Endothelial cell of umbilical vein (primary cell): Measurements from ENCODE around the gene TBC1D3L. TPM values are rescaled to one million over a fixed set of nuclear protein-coding genes. Genes with fewer than 3 reads are reported as not detected.
A peak's percentile ranks its signal among the peaks of the same experiment; 100 is the strongest.
"Not testable (repeated sequence)": the region's sequence is repeated elsewhere in the genome, so short reads cannot be mapped to it uniquely, and the experiment has no call there.

ENCODE experiments used
- Bru-seq: library from RNA; stranded (reverse); fragments of 400-500 nt; gene quantifications from one replicate; lab custom pipeline; 2021; lab: Mats Ljungman, UMichigan
- BruChase-seq, 2 experiments: library from RNA; stranded (reverse); fragments of 400-500 nt; gene quantifications; one replicate each; lab custom pipeline; 2021; lab: Mats Ljungman, UMichigan
- BruUV-seq: library from RNA; stranded (reverse); fragments of 400-500 nt; replicated peaks from 2 replicates; lab custom pipeline; 2021; lab: Mats Ljungman, UMichigan
- CTCF ChIA-PET: fragments of 300-600, 350-600 bp; sonication (Branson Sonifier 250); formaldehyde crosslinking; loops from one replicate; lab custom pipeline; 2021; ENCODE audit warnings: antibody characterized with exemption, inconsistent platforms; lab: Charles Lee
- POLR2A ChIA-PET: fragments of 300-600, 350-600 bp; sonication (Branson Sonifier 250); formaldehyde crosslinking; loops from one replicate; lab custom pipeline; 2021; ENCODE audit warnings: antibody characterized with exemption, inconsistent platforms; lab: Charles Lee
- DNase-seq: peaks from one replicate; pipeline ENCODE4 v3.0.0-alpha.2; 2011; ENCODE audit warnings: low read depth, low spot score
- FAIRE-seq: peaks from 2 replicates; lab custom pipeline; 2011; peaks lifted over from hg19 to GRCh38; lab: Jason Lieb, UNC
- H2AFZ ChIP-seq: 2 replicates; pipeline ENCODE4 v1.6.0; 2012; ENCODE audit warnings: low read depth, low read length, control low read depth, inconsistent platforms
- H3K27ac ChIP-seq: 2 replicates; pipeline ENCODE4 v1.5.1; 2011; ENCODE audit warnings: low read depth, mild to moderate bottlenecking, control low read depth, low read length, moderate library complexity; ENCODE audit not compliant: insufficient read depth
- H3K27me3 ChIP-seq, 2 experiments: 2 replicates each; pipeline versions ENCODE4 v1.6.0 to v1.6.1; 2011; ENCODE audit warnings: low read length in 2 of 2, mixed read lengths in 1 of 2; ENCODE audit not compliant: control insufficient read depth in 2 of 2, insufficient read depth in 2 of 2
- H3K36me3 ChIP-seq, 2 experiments: 2 replicates in 1 of 2; 3 replicates in 1 of 2; pipeline ENCODE4 v1.5.1; 2011; ENCODE audit warnings: low read length in 2 of 2, mild to moderate bottlenecking in 1 of 2, moderate library complexity in 1 of 2; ENCODE audit not compliant: control insufficient read depth in 2 of 2, insufficient read depth in 2 of 2; ENCODE audit errors: extremely low read depth in 1 of 2
- H3K4me1 ChIP-seq: 3 replicates; pipeline ENCODE4 v1.5.1; 2011; ENCODE audit warnings: mild to moderate bottlenecking, low read length; ENCODE audit not compliant: control insufficient read depth, insufficient read depth; ENCODE audit errors: extremely low read depth
- H3K4me2 ChIP-seq: 2 replicates; pipeline ENCODE4 v1.6.1; 2011; ENCODE audit warnings: low read length, control low read depth, mixed read lengths; ENCODE audit not compliant: insufficient read depth
- H3K4me3 ChIP-seq, 3 experiments: fragments of 200-600 bp in 1 of 3; sonication (generic), shearing (Covaris generic) in 1 of 3; replicated peaks in 1 of 3; 2 replicates each; pipeline ENCODE4 v1.5.1; 2011 to 2016; ENCODE audit warnings: control low read depth in 3 of 3, low read length in 3 of 3, mild to moderate bottlenecking in 2 of 3, inconsistent platforms in 1 of 3, low read depth in 1 of 3, moderate library complexity in 1 of 3; ENCODE audit not compliant: insufficient read depth in 1 of 3
- H3K79me2 ChIP-seq: 2 replicates; pipeline ENCODE4 v1.6.0; 2012; ENCODE audit warnings: low read length, inconsistent platforms; ENCODE audit not compliant: control insufficient read depth, insufficient read depth
- H3K9ac ChIP-seq: replicated peaks from 2 replicates; pipeline ENCODE3; 2011; ENCODE audit warnings: low read length, control low read depth; ENCODE audit not compliant: insufficient read depth; ENCODE audit errors: extremely low read depth
- H3K9me1 ChIP-seq: replicated peaks from 3 replicates; pipeline ENCODE4 v1.6.0; 2011; ENCODE audit warnings: mild to moderate bottlenecking, low read length; ENCODE audit not compliant: control insufficient read depth, insufficient read depth; ENCODE audit errors: extremely low read depth
- H3K9me3 ChIP-seq: replicated peaks from 2 replicates; pipeline ENCODE4 v1.5.1; 2012; ENCODE audit warnings: low read length, inconsistent platforms; ENCODE audit not compliant: control insufficient read depth, insufficient read depth
- H4K20me1 ChIP-seq: replicated peaks from 2 replicates; pipeline ENCODE3; 2011; ENCODE audit warnings: mild to moderate bottlenecking, low read length; ENCODE audit not compliant: control insufficient read depth, insufficient read depth; ENCODE audit errors: extremely low read depth
- dilution Hi-C: fragments of 300-500 bp; cut with MboI; formaldehyde crosslinking; loops from one replicate; pipeline ENCODE4 v1.15.0; 2019; ENCODE audit warnings: low sequenced_read_pairs; ENCODE audit not compliant: extremely low pct_ligation_motif_present
- intact Hi-C: fragments of 100-400 bp; cut with micrococcal nuclease; formaldehyde crosslinking; loops from one replicate; pipeline ENCODE4 v1.10.0; 2022
- long read RNA-seq: library from polyadenylated mRNA; stranded (forward); transcript quantifications from one replicate; pipeline ENCODE4 v2.0.0, GENCODE V29; 2021
- polyA minus RNA-seq, 3 experiments: library from RNA; depleted of rRNA, polyadenylated mRNA; stranded (reverse); fragments of >200 nt; gene quantifications; 1 replicate in 1 of 3; 2 replicates in 2 of 3; pipeline ENCODE4 v1.2.3, GENCODE V29; 2011
- polyA plus RNA-seq, 4 experiments: library from polyadenylated mRNA; depleted of rRNA in 3 of 4; stranded (reverse) in 3 of 4; unstranded in 1 of 4; fragments of >200 nt; gene quantifications; 2 replicates each; pipeline versions ENCODE4 v1.2.1 to v1.2.3, GENCODE V29; 2011 to 2012; ENCODE audit warnings: missing spikeins in 1 of 4
- small RNA-seq: library from RNA; depleted of rRNA; stranded (forward); fragments of <200 nt; gene quantifications from one replicate; pipeline ENCODE3, GENCODE V24; 2012; ENCODE audit warnings: low replicate concordance, low read depth; ENCODE audit not compliant: insufficient read depth, insufficient read length
- total RNA-seq: library from RNA; stranded (reverse); gene quantifications from 2 replicates; pipeline ENCODE4 v1.2.3, GENCODE V29; 2021

The TBC1D3L gene
- total RNA-seq (4.6 and 8.5 TPM in 2 replicates), polyA plus RNA-seq (14.4 and 16.6 TPM in 2 replicates), polyA minus RNA-seq (4.9 and 6.2 TPM in 2 replicates), Bru-seq, nascent RNA (not detected), BruChase-seq, experiment 1, labeled RNA remaining after a 6-hour chase (percentile 41 among the genes with signal in this experiment), BruChase-seq, experiment 2, labeled RNA remaining after a 2-hour chase (percentile 38 among the genes with signal in this experiment)
- polyA plus RNA-seq (2011; cell fraction: cytosol; rRNA removed), result 5.3 and 7.4 TPM in 2 replicates
- 101 and 125 TPM in 2 replicates for polyA plus RNA-seq (2011; cell fraction: nucleus; rRNA removed)
- polyA plus RNA-seq (2012), result 10.0 and 14.2 TPM in 2 replicates
- 0.82 TPM for polyA minus RNA-seq (2011; cell fraction: cytosol; rRNA and poly(A)+ RNA removed)
- 11.7 and 16.2 TPM in 2 replicates for polyA minus RNA-seq (2011; cell fraction: nucleus; rRNA and poly(A)+ RNA removed)
- long read RNA-seq, partial matches to known transcripts, result 1 of 2 reads
- long read RNA-seq, other reads (novel, unspliced or antisense), result 1 of 2 reads

- DNase-seq, CTCF ChIA-PET, H3K27me3 ChIP-seq, H3K27ac ChIP-seq, BruUV-seq, H3K9me3 ChIP-seq, H3K4me3 ChIP-seq, FAIRE-seq, H3K4me1 ChIP-seq, H2AFZ ChIP-seq, POLR2A ChIA-PET, H4K20me1 ChIP-seq, H3K9ac ChIP-seq, H3K4me2 ChIP-seq, intact Hi-C loops, dilution Hi-C loops, H3K9me1 ChIP-seq, H3K79me2 ChIP-seq, H3K36me3 ChIP-seq: not testable (repeated sequence)
Measured at GRCh38 chr17:37988960-37989359, at the start of gene TBC1D3L. Gene TBC1D3L, minus strand, starts transcription at chr17:37989060. Its CDS starts 1,540 bp downstream, at chr17:37987520.

GRCh38 chr17:38003676-38004075, 14.8 kb upstream of the TBC1D3L start, which contains the start of gene TBC1D3D:
Gene TBC1D3D, plus strand, starts transcription at chr17:38003976. Its CDS starts 1,585 bp downstream, at chr17:38005561.
- dilution Hi-C loops, H3K27ac ChIP-seq, DNase-seq, FAIRE-seq, H3K27me3 ChIP-seq, H3K79me2 ChIP-seq, H3K4me3 ChIP-seq, CTCF ChIA-PET, H3K9ac ChIP-seq, intact Hi-C loops, H3K9me3 ChIP-seq, BruUV-seq, H3K36me3 ChIP-seq, H3K9me1 ChIP-seq, H3K4me1 ChIP-seq, H4K20me1 ChIP-seq, POLR2A ChIA-PET, H2AFZ ChIP-seq, H3K4me2 ChIP-seq: not testable (repeated sequence)

Small RNAs within 50 kb of the gene (small RNA-seq; reads per million reads assigned to genes)
- gene RF00001, result not detected

Other genes with a start within 250 kb of the TBC1D3L start
- not detected in 2 replicates for gene HNF1B, start 244.0 kb downstream of the TBC1D3L start, total RNA-seq
- not detected in 2 replicates for gene HNF1B, start 244.0 kb downstream of the TBC1D3L start, polyA plus RNA-seq
- not detected in 2 replicates for gene TBC1D3K, start 64.6 kb downstream of the TBC1D3L start, total RNA-seq
- gene TBC1D3K, start 64.6 kb downstream of the TBC1D3L start, polyA plus RNA-seq, result not detected in 2 replicates
- 2.7 and 2.9 TPM in 2 replicates for gene TBC1D3D, start 14.9 kb upstream of the TBC1D3L start, total RNA-seq
- not detected in 2 replicates for gene TBC1D3D, start 14.9 kb upstream of the TBC1D3L start, polyA plus RNA-seq
- gene TBC1D3C, start 79.6 kb upstream of the TBC1D3L start, total RNA-seq, result not detected in 2 replicates
- not detected in 2 replicates for gene TBC1D3C, start 79.6 kb upstream of the TBC1D3L start, polyA plus RNA-seq
- not detected in 2 replicates for gene TBC1D3E, start 138.9 kb upstream of the TBC1D3L start, total RNA-seq
- gene TBC1D3E, start 138.9 kb upstream of the TBC1D3L start, polyA plus RNA-seq, result not detected in 2 replicates
- 1.9 and 2.6 TPM in 2 replicates for gene TBC1D3, start 203.5 kb upstream of the TBC1D3L start, total RNA-seq
- gene TBC1D3, start 203.5 kb upstream of the TBC1D3L start, polyA plus RNA-seq, result not detected in 2 replicates